Astrocyte (in vitro differentiated cells and primary cell): ENCODE data around the gene HAUS7.

Experiments
- CTCF ChIP-seq: IDR thresholded peaks from 2 replicates; pipeline ENCODE4 v1.5.1; 2011; ENCODE audit warnings: low read depth, mild to moderate bottlenecking, inconsistent platforms, low read length, moderate library complexity; ENCODE audit not compliant: insufficient read depth
- EZH2 ChIP-seq: IDR thresholded peaks from 2 replicates; pipeline ENCODE4 v1.6.1; 2012; ENCODE audit warnings: mild to moderate bottlenecking, low read length, inconsistent platforms; ENCODE audit not compliant: insufficient read depth

DNA sequence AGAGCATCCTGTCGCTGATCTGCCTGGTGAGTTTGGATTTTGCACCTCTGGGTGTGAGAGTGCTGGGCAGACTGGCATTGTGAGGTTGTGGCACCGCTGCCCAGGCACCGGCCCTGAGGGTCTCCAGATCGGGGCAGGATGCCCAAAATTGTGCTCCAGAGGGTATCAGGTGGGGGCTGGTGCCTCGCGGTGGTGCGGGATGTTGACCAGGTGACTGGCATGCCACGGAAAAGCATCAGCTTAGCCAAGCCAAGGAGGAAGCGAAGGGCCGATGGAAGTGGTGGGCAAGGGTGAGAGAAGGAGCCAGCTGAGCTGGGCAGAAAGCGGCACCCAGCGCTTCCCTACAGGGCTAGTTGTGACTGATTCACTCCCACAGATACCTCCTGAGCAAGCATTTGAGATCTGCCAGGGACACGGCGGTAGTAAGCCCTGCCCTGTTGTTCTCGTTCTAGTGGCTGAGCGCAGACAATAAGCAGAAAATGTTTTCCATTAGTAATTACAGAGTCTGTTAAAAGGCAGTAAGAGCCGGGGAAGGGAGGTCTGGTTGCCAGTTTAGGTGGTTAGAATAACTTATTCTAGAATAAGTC, 58.3 kb downstream of the HAUS7 start:
- TF ChIP-seq CTCF (no peak), EZH2 (peak; percentile 56)
